Activated T-helper 9 cell treated with anti-CD3 and anti-CD28 coated beads, Interleukin-2, amount 50 U/mL, for 16 hours (primary cell): Measurements from ENCODE around the gene COL6A5.
"Not testable (repeated sequence)": the region's sequence is repeated elsewhere in the genome, so short reads cannot be mapped to it uniquely, and the experiment has no call there.

ENCODE experiments used
- DNase-seq: peaks from one replicate; pipeline ENCODE4 v3.0.0-alpha.2; 2020; ENCODE audit warnings: low read depth

COL6A5 gene

DNA sequence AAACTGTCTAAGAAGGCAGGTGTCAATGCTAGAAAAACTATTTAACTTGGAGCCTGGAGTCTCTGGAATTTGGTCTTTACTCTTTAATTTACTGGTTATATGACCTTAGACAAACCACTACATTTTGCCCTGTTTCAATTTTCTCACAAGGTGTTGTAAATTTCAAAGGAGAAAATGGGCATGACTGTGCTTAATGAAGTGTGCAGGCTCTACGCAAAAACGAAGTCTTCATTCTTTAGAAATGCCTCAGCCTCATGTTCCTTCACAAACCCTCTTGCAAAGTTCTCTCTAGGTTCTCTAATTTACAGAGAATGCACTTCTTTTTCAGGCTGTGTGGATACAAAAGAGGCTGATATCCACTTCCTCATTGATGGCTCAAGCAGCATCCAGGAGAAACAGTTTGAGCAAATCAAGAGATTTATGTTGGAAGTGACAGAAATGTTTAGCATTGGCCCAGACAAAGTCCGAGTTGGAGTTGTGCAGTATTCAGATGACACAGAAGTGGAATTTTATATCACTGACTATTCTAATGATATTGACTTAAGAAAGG is 39.1 kb downstream of the COL6A5 start:
- no peak for DNase-seq

DNA sequence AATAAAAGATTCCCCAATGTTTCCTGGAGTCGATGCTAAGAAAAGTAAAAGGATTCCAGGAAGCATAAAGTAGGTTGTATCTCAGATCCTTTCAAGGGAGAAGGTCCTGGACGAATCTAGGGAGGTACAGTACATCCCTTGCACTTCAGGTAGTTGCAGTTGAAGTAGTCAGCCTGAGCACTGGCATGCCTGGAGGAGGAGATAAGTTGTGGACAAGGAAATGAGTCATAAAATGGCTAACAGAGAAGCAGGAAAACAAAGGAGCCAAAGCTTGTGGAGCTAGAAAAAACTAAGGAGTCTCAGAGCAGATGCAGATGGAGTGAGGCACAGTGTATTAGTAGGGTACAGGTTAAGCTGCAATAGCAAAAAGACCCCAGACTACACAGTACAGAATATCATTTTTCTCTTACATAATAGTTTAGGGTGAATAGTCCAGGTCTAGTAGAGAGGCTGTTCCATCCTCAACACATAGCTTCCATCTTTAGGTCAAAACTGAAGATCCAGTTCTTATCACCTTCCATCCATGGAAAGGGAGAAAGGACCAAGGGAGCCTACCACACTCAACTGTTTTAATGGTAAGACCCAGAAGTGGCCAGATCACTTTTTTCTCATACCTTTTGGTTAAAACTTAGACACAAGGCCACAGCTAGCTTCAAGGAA is 41.3 kb downstream of the COL6A5 start:
- no peak for DNase-seq

DNA sequence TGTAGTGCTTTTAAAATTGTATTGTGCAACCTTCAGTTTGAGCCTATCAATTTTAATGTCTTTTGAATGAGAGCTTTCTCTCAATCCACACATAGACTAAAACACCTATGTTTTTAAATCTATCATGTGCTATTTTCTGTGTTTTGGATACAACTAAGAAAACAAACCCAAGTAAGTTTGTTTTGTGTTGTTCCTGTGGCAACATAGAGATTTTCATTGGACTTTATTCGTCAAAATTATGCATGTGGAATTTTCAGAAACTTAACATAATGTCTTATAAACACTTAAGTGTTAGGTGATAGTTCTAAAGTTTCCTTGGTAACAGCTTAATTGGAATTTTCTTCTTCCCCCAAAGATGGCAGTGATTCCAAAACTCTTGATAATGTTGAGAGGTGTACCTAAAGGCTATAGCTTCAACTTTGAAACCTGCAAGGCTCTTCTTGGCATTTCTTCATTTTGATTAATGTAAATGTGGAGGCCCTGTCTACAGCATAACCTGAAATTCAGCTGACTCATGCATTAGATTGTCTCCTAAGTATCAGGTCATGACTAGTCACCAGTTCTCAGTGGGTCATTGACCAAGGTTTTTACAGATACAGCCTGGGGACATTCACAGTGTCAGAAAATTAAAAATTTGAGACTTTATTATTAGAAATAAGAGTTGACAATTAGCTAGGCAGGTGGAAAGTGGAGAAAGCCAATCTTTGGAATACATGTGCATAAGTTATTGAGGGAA is 44.4 kb downstream of the COL6A5 start:
- no peak for DNase-seq

DNA sequence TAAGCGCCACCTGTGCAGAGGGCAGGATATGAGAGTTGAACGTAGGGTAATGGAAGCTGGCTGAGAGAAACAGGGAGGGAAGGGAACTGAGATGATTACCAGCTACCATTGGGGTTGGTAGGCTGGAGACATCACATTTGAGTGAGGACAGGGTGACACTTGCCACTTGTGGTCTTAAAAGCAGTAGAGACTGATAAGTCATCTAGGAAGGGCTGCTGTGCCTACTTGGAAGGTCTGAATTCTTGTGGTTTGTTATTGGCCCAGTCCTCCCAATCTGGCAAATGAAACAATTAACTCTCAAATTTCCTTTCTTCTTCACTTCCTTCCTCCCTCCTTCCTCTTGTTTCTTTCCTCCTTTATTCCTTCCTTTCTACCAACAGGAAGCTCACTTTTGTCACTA is 46.8 kb downstream of the COL6A5 start:
- no peak for DNase-seq

DNA sequence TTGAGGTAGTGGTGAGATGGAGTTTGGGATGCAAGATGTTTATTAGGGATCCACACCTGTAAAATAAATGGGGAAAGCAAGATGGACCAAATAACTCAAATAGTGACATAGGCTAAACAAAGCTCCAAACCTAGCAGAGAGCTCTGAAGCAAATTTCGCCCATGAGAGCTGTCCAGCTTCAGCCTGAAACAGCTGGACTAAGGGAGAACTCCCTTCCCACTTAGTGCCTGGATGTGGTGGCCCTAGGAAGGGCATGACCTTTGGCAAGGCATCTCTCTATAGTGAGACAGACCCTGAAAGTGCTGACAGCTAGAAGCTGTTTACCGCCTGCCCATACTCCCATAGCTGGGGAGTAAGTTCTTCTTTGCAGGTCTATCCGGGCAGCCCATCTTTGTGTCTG is 48.1 kb downstream of the COL6A5 start:
- DNase-seq = no peak

DNA sequence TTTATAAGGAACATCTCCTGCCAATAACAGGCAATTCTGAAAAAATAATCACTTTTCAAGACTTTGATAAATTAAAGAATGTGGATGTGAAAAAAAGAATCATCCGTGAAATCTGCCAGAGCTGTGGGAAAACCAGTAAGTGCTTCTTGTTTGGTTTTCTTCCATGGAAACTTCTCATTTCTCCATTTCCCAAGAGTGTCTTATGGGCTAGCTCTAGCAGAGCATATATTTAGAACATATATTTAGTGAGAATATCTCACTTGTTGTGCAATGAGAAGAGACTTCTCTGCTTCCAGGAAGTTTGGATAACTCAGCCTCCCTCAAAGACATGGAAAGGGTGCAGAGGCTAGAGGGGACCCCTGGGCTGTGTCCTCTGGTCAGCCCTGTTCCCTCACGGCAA is 49.9 kb downstream of the COL6A5 start:
- DNase-seq = no peak

DNA sequence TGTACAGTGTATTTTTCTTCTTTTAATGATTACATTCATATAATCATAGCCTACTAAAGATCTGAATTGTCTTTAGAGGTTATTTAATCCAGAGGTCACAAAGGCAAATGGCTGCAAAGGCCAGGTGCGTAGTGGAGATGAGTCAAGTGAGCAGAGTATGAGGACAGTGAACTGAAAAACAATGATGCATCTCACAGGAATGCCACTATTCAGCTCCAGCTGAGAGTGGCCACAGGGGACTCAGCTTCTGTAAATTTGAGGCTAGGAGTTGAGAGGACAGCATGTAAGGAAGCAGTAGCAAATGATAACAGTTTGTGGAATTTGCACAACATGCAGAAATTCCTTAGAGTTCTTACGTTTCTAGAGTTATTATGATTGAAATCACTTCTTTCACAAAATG is 50.4 kb downstream of the COL6A5 start:
- no peak for DNase-seq

DNA sequence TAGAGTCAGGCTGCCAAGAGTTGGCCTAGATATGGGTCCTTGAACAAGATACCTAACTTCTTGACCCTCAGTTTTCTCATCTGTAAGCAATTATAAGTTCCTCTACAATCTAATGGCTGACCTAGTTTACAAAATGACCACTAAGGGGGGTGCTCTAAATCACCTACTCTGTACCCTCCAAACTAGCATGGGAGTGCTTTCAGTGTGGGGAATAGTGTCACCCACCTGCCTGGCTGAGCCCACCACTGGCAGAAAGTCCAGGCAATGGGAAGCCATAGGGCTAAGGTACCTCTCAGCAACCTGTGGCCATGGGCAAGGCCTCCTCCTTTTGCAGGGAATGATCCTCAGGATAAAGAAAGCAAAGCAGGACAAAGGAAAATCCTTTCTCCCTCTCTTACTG is 58.9 kb downstream of the COL6A5 start:
- no peak for DNase-seq

DNA sequence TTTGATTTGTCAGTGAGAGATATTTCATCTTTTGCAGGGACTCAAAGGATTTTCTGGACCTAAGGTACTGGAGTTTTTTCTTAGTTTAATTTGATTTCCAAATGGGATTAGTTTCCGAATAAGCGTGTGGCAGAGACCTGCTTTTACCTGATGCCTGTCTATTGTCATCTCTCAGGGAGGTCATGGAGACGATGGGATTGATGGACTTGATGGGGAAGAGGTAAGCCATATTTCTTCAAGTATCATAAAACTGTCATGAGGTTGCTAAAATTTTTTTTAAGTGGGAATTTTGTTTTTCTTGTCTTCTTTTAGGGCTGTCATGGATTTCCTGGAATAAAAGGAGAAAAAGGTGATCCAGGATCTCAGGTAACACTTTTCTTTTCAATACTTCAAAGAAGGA is 60.5 kb downstream of the COL6A5 start:
- no peak for DNase-seq

DNA sequence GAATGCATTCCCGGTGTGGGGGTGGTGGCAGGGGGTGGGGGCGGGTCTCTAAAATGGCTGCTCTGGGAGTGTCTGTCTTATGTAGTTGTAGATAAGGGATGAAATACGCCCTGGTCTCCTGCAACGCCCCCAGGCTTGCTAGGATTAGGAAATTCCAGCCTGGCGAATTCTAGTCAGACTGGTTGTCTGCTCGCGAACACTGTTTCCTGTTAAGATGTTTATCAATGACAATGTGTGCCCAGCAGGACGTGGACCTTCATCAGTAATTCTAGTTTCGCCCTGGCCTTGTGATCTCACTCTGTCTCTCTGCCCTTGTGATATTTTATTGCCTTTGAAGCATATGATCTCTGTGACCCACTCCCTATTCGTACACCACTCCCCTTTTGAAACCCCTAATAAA is 62.8 kb downstream of the COL6A5 start:
- DNase-seq = not testable (repeated sequence)

DNA sequence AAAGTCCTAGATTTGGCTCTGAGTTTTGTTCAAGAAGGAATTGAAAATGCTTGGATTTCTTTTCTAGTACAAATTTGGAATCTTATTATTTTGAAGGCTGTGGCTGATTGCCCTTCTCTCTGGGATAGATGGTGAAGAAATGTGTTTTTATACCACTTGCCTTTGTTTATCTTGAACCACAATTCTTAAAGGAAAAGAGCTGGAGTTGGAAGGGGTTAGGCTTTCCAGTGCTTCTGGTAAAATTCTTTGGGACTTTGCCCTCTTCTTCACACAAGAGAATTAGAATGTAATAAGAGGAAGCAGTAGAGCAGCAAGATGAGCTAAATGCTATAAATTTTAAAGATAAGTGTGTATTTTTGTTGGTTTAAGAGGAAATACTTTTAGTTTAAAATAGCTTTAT is 65.8 kb downstream of the COL6A5 start:
- DNase-seq = no peak

DNA sequence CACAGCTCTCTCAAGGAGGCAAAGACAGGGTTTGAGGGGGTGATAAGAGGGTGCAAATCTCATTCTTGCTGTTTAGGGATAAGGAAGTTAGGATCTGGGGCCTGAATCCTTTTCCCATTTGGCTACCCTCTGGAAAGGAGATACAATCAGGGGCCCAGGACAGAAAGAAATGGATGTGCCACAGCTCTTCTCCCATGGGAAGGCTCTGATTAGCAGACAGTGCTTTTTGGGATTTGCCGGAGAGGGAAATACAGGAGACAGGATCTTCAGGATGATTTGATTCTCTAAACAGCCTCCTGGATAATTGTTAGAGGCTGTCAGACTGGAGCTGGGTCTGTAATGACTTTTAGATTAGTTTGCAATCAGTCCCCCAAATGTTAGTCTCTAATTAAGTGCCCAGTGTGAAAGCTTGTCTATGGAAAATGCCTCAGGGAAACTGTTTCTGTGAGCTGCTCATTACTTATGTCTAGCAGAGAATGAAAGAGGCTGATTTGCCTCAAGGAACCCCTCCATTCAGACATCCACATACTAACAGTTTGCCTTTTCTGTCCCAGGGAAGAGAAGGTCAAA is 67.6 kb downstream of the COL6A5 start:
- no peak for DNase-seq

DNA sequence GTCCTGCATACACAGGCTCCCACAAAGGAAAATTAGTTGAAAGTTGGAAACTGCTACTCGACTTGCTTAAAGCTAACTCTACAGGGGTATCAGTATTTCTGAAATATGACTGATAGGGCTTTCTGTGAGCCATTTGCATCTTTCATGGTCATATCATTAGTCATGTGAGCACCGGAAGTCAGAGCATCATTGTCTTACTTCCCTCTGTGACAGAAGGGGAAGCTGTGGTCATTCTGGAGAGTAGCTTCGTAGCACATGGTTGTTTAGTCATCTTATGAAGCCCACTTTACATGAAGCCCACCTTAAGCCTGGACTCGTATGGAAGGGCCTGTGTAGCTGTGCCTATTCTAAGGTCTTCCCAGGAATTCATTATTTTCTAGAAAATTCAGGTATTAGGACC is 69.0 kb downstream of the COL6A5 start:
- no peak for DNase-seq

DNA sequence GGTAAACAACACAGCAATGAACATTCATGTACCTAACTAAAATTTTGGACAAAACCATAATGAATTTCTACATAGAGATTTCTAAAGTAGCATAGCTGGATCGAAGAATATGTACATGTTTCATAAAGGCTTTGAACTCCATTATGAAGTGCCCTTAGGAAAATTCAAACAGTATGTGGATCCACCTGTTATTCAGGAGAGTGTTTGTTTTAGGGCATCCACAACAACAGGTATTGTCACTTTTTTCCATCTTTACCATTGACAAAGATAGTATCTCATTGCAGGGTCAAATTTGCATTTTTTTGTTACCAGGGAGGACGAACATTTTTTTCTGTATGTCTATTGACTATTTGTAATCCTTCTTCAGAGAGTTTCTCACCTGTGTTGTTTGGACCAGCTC is 75.0 kb downstream of the COL6A5 start:
- DNase-seq = no peak

DNA sequence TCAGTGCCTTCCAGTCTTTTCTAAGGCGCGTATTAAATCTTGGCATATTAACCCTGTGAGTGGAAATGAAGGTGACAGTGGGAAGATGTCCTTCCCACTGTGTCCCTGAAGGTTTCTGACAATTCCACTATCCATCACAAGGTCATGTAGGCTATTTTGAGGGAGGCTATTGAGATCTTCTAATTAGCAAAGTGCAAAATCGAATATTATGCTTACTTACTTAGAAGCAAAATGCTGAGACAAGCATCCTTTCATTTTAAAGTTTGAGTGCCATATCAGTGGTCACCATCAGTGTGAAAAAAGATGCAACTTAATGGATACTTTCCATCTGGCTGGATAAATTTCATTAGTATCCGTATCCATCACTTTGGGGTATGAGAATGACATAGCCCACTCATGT is 77.6 kb downstream of the COL6A5 start:
- no peak for DNase-seq

DNA sequence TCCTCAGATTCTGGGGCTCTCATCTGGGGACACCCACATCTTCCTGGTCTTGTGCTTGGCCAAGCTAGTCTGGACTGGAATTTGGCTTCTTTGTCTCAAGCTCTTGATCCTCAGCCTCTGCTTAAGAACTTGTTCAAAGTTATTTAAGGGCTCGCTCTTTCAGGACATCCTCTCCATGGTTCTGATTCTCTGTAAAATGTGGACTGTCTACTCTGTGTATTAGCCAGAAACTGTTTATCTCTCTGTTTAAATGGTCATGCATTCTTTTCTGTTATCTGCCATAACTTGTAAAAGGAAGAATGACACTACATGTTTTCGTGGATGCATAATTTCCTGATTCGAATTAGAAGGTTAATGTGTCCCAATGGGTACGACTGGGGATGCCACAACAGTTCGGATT is 79.4 kb downstream of the COL6A5 start:
- no peak for DNase-seq

DNA sequence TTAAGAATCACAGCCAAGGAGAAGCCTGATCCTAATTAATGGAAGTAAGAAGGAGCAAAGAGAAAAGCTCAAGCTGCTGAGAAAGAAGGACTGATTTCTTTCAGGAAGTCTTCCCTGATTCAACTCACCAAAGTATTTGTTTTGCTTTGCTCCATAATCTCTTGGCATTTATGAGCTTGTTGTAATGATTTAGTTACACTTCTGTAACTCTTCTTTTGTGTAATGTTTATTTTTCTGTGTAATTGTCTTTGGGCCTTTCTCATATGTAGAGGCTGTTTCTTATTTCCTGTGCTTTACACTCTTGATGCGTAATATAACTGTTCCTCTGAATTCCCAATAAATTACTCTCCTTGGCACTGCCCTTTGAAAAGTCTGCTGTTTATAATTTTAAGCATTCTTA is 80.0 kb downstream of the COL6A5 start:
- DNase-seq = no peak

DNA sequence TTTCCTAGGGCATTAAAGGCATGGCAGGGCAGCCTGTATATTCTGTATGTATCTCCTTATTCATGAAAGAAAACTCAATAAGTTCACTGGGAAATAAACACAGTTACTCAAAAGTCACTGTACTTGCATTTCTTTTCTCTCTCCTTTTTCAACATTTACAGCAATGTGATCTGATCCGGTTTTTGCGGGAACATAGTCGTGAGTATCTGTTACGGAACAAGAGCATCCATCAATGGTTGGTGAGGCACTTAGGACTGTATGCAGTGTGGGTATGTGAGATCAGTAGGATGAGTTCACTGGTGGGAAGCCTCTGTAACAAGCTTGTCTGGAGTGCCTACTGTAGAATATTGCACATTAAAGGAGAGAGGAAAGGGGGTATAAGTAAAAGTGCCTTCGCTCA is 80.7 kb downstream of the COL6A5 start:
- DNase-seq = no peak

DNA sequence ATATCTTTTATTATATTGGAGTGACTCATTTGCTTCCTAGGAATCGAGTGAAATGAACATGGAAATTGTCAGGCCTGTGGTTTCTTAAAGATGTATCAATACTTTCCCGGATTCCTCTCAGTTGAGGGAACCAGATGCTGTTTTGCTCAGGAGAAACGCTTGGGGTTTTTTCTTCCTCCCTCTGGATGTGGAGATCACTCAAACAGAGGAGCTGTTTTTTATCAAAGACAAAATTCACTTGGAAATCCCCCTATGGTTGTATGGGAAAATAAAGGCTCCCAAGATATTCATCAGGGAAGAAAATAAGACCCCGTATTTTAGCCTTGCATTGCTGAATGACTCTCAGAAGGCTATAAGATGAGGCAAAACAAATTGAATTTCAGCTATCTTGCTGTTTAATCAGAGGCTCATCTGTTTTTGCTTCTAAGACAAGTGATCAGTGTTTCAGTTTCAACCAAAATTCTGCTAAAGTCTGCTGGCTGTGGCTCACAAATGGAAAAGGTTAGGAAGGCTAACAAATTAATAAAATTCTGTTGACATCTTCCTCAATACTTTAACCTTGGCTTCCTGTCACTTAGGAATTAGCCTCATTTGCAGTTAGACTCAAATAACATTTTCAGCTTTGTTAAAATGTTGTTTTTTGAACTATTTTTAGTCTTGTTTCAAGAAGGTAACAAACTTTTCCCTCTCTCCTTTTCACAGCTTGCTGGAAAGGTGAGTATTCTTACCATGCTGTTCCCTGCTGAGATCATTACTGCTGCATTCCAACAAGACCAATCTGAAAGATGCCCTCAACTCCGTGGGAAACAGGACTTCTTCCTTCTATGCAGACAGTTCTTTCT is 83.6 kb downstream of the COL6A5 start:
- no peak for DNase-seq

DNA sequence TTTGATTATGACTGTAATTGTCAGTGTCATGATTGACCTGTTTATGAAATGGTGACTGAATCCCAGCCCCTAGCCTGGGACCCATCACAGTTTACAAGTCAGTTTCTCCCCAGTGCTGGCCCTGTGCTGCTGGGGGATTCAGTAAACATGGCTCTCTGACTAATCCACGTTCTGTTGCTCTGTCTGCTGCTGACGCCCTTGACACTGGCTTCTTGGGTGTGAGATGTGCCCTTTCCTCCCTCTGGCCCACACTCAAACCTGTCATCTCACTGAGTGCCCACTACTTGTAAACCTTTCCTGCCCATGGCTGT is 84.2 kb downstream of the COL6A5 start:
- DNase-seq = no peak

DNA sequence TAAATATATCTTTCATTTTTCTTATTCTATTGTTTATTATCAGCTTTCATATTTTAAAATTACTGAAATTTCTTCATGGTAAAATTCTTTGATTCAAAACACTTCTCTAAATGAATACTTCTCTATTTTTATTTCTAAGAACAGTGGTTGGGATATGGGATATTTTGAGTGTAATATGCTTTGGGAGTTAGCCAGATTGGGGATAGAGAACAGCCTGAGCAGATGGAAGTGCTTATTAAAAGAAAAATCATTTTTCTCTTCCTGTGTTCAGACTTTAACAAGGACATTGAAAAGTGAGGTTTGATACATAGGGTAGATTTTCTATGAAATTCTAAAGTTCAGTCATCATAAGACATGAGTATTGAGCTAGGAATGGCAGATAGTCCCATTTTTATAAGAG is 84.8 kb downstream of the COL6A5 start:
- DNase-seq = no peak

DNA sequence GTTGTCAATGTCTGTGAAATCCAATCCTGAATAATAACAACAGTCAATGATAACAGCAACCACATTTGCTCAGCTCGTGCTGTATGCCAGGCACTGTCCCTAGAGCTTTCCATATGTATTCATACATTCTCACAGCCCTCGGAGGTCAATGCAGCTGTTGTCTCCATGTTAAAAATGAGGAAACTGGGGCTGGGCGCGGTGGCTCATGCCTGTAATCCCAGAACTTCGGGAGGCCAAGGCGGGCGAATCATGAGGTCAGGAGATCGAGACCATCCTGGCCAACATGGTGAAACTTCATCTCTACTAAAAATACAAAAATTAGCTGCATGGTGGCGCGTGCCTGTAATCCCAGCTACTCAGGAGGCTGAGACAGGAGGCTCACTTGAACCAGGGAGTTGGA is 86.6 kb downstream of the COL6A5 start:
- DNase-seq = not testable (repeated sequence)

DNA sequence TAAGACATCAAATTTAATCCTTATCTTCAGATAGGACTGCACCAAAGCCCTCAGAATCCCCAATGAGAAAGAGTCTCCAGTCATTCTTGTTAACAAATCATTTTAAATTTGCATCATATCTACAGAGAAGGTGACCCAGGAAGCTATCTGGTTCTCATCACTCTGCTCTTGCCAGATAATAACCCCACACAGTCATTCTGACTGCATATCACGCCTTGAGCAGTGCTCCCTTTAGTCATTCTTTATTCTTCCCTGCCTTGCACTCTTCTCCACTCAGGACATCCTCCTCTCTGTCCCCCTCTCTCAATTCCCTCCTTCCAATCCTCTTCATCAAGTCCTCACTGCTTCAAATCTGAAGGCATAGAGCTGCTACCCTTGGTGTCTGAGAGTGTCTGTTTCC is 87.8 kb downstream of the COL6A5 start:
- DNase-seq = no peak
